Gastroesophageal sphincter (tissue), 4 donors: Measurements from ENCODE around the gene AKAP13. TPM values are rescaled to one million over a fixed set of nuclear protein-coding genes. Genes with fewer than 3 reads are reported as not detected.

Experiments used
- ATAC-seq: fragments of 150-250 bp; one replicate; pipeline ENCODE4 v1.9.1; 2016; ENCODE audit warnings: mild to moderate bottlenecking, moderate library complexity
- H3K27ac ChIP-seq, 4 donors: fragments of 200-600 bp; sonication (generic) in 3 of 4; 1 replicate in 3 of 4; 2 replicates in 1 of 4; pipeline ENCODE4 v1.5.1; 2016 to 2019
- H3K27me3 ChIP-seq: fragments of 200-600 bp; sonication (generic); one replicate; pipeline ENCODE4 v1.5.1; 2019
- H3K36me3 ChIP-seq, 2 donors: fragments of 200-600 bp; sonication (generic); one replicate each; pipeline ENCODE4 v1.5.1; 2019; ENCODE audit warnings: control low read depth in 1 of 2
- H3K4me1 ChIP-seq, 3 donors: fragments of 200-600 bp; sonication (generic); 1 replicate in 2 of 3; 2 replicates in 1 of 3; pipeline ENCODE4 v1.5.1; 2016 to 2019; ENCODE audit warnings: control low read depth in 2 of 3
- H3K4me3 ChIP-seq, 2 donors: fragments of 200-600 bp; sonication (generic); one replicate each; pipeline ENCODE4 v1.5.1; 2019; ENCODE audit warnings: mild to moderate bottlenecking in 1 of 2, moderate library complexity in 1 of 2
- H3K9me3 ChIP-seq, 3 donors: fragments of 200-600 bp; sonication (generic); one replicate each; pipeline ENCODE4 v1.5.1; 2017 to 2019; ENCODE audit warnings: control low read depth in 2 of 3
- CTCF ChIP-seq, 4 experiments: fragments of 200-600 bp in 2 of 4; fragments of 450-650 bp in 2 of 4; sonication (generic) in 1 of 4; IDR thresholded peaks; one replicate each; pipeline ENCODE4 v1.5.1; 2017 to 2019; ENCODE audit warnings: antibody characterized with exemption in 4 of 4, mild to moderate bottlenecking in 2 of 4, moderate library complexity in 2 of 4
- EP300 ChIP-seq: sonication (generic); formaldehyde crosslinking; IDR thresholded peaks from one replicate; pipeline ENCODE4 v1.6.1; 2017; ENCODE audit warnings: antibody characterized with exemption, mild to moderate bottlenecking
- POLR2A ChIP-seq, 2 donors: fragments of 450-650 bp; IDR thresholded peaks; one replicate each; pipeline ENCODE4 v1.6.1; 2017; ENCODE audit warnings: antibody characterized with exemption in 2 of 2, mild to moderate bottlenecking in 2 of 2, moderate library complexity in 1 of 2
- POLR2AphosphoS5 ChIP-seq: sonication (generic); formaldehyde crosslinking; IDR thresholded peaks from one replicate; pipeline ENCODE4 v1.6.1; 2017; ENCODE audit warnings: antibody characterized with exemption
- WGBS, 2 donors: methylation state at CpG; one replicate each; pipeline ENCODE4 v1.1.5; 2018; ENCODE audit warnings: low coverage in 1 of 2; 5-methylcytosine and 5-hydroxymethylcytosine counted together
- total RNA-seq, 4 donors: library from RNA; depleted of rRNA; stranded (reverse); fragments of >200 nt; gene quantifications; one replicate each; pipeline ENCODE4 v1.1.0, GENCODE V29; 2016

AKAP13 gene
- total RNA-seq, 4 donors from 2014 or later = 196 to 252 (median 215) TPM

GRCh38 chr15:85557385-85557784, 177.0 kb downstream of the AKAP13 start:
- 79 to 95% methylated on average over 6 of the region's 6 CpGs for WGBS, 2 donors
- no peak for ATAC-seq
- Histone ChIP-seq H3K4me1 (peaks cover 0 to 16% (median 0%) of the 10 kb centered on the region in 3 donors), H3K4me3 (no peak overlapping the region), H3K36me3 (peaks cover 0 to 4% of the 10 kb centered on the region in 2 donors), H3K9me3 (no peaks in the 10 kb centered on the region), H3K27ac (no peak overlapping the region), H3K27me3 (no peaks in the 10 kb centered on the region)
- no peak for TF ChIP-seq EP300
- no peak for TF ChIP-seq POLR2A (IDR thresholded peaks at IDR 0.05)
- TF ChIP-seq POLR2AphosphoS5 = no peak
- no peak for TF ChIP-seq CTCF (IDR thresholded peaks at IDR 0.05)

GRCh38 chr15:85558848-85559247, 178.4 kb downstream of the AKAP13 start:
- H3K36me3 ChIP-seq = peaks cover 0 to under 1% of the 10 kb centered on the region in 2 donors
- peaks cover 4 to 27% (median 9%) of the 10 kb centered on the region in 3 donors for H3K4me1 ChIP-seq
- ATAC-seq = peak; percentile 61
- H3K9me3 ChIP-seq = no peaks in the 10 kb centered on the region
- no peak overlapping the region for H3K4me3 ChIP-seq
- H3K27me3 ChIP-seq = no peaks in the 10 kb centered on the region
- WGBS, 2 donors = 27 to 45% methylated on average over 4 to 5 of the region's 5 CpGs
- TF ChIP-seq EP300 = no peak
- TF ChIP-seq CTCF (IDR thresholded peaks at IDR 0.05) = no peak
- no peak for TF ChIP-seq POLR2AphosphoS5
- no peak for TF ChIP-seq POLR2A (IDR thresholded peaks at IDR 0.05)
- H3K27ac ChIP-seq = peak overlapping the region in 2 of 4 donors; percentile 13 to 30

GRCh38 chr15:85559530-85559929, 179.1 kb downstream of the AKAP13 start:
- no peaks in the 10 kb centered on the region for H3K36me3 ChIP-seq
- H3K9me3 ChIP-seq = no peaks in the 10 kb centered on the region
- ATAC-seq = no peak
- 83 to 86% methylated on average over 1 to 7 of the region's 7 CpGs for WGBS, 2 donors
- H3K27ac ChIP-seq = peak overlapping the region in 2 of 4 donors; percentile 13 to 30
- H3K27me3 ChIP-seq = no peaks in the 10 kb centered on the region
- no peak for TF ChIP-seq POLR2AphosphoS5
- no peak overlapping the region for H3K4me3 ChIP-seq
- peaks cover 6 to 34% (median 13%) of the 10 kb centered on the region in 3 donors for H3K4me1 ChIP-seq

- WGBS, 2 donors = 94 to 100% methylated on average over 2 to 6 of the region's 6 CpGs
Observed at GRCh38 chr15:85562824-85563223, 182.4 kb downstream of the AKAP13 start.

GRCh38 chr15:85563328-85563727, 182.9 kb downstream of the AKAP13 start:
- peak overlapping the region; percentile 21 to 42 (median 31) for H3K27ac ChIP-seq
- no peaks in the 10 kb centered on the region for H3K27me3 ChIP-seq
- H3K4me3 ChIP-seq = no peak overlapping the region
- H3K36me3 ChIP-seq = no peaks in the 10 kb centered on the region
- TF ChIP-seq POLR2A (IDR thresholded peaks at IDR 0.05) = no peak
- TF ChIP-seq EP300 = no peak
- peak; percentile 38 for TF ChIP-seq POLR2AphosphoS5
- no peak for TF ChIP-seq CTCF (IDR thresholded peaks at IDR 0.05)
- 57 to 85% methylated on average over 1 to 3 of the region's 3 CpGs for WGBS, 2 donors
- ATAC-seq = peak; percentile 70
- H3K4me1 ChIP-seq = peaks cover 6 to 45% (median 16%) of the 10 kb centered on the region in 3 donors
- no peaks in the 10 kb centered on the region for H3K9me3 ChIP-seq

More at GRCh38 chr15:85562824-85563223, 182.4 kb downstream of the AKAP13 start:
- Histone ChIP-seq H3K27me3 (no peaks in the 10 kb centered on the region), H3K27ac (peak overlapping the region; percentile 11 to 42 (median 26)), H3K36me3 (no peaks in the 10 kb centered on the region), H3K4me1 (peaks cover 6 to 42% (median 14%) of the 10 kb centered on the region in 3 donors), H3K9me3 (no peaks in the 10 kb centered on the region), H3K4me3 (no peak overlapping the region)
- TF ChIP-seq EP300 (no peak), POLR2A (IDR thresholded peaks at IDR 0.05) (no peak)
- ATAC-seq = no peak

GRCh38 chr15:85563731-85564130, 183.3 kb downstream of the AKAP13 start:
- Histone ChIP-seq H3K36me3 (no peaks in the 10 kb centered on the region), H3K4me3 (no peak overlapping the region), H3K4me1 (peaks cover 6 to 46% (median 19%) of the 10 kb centered on the region in 3 donors), H3K27ac (peak overlapping the region; percentile 21 to 42 (median 31)), H3K9me3 (no peaks in the 10 kb centered on the region), H3K27me3 (no peaks in the 10 kb centered on the region)
- TF ChIP-seq EP300 (no peak), CTCF (IDR thresholded peaks at IDR 0.05) (no peak), POLR2A (IDR thresholded peaks at IDR 0.05) (no peak)
- WGBS, 2 donors = 80 to 83% methylated on average over 1 of the region's 1 CpG
- ATAC-seq = no peak
